Inflammatory macrophage (primary cell): Measurements from ENCODE around the gene EP400.
"Not testable (repeated sequence)": the region's sequence is repeated elsewhere in the genome, so short reads cannot be mapped to it uniquely, and the experiment has no call there.

ENCODE experiments used
- DNase-seq, 2 donors: peaks; one replicate each; pipeline ENCODE4 v3.0.0-alpha.2; 2020 to 2022

Gene EP400

DNA sequence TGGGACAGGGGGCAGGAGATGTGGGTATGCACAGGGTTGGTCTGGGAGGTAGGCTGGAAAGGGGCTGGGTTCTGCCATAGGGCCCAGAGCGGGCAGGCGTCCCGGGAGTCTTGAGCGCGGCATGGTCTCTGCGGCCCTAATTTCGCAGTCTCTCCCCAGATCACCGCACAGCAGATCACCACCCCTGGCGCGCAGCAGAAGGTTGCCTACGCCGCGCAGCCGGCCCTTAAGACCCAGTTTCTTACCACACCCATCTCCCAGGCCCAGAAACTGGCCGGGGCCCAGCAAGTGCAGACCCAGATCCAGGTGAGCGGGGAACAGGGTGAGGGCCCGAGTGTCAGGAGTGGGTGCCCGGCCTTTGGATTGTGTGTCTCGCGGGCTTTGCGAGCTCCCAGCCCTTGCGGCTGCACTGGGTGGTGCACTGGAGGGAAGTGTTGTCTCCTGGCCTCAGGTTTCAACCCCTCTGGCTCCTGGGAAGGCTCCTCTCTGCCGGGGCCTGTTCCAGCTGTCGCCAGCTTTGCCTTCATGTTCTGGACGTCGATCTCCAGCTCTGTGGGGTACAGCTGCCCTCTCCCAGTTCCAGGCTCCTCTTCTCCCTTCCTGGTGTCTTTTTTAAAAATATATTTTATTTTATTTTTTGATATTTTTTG lies 119.7 kb downstream of the EP400 start:
- no peak for DNase-seq

DNA sequence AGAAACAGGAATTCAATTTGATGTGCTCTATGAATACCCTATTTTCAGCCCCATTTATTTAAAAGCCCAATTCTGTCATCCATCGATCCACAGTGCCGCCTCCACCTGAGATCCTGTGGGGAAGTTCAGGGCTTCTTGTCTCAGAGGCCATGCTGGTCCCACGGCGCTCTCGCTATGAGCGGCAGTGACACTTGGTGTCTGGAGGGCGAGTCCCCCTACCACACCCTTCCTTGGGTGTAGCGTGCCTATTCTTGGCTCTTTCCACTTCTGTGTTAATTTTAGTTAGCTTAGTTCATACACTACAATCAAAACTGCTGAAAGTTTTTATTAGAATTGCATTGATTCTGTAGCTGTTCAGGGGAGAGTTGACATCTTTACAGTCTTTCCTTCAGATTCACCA lies 120.6 kb downstream of the EP400 start:
- no peak for DNase-seq

DNA sequence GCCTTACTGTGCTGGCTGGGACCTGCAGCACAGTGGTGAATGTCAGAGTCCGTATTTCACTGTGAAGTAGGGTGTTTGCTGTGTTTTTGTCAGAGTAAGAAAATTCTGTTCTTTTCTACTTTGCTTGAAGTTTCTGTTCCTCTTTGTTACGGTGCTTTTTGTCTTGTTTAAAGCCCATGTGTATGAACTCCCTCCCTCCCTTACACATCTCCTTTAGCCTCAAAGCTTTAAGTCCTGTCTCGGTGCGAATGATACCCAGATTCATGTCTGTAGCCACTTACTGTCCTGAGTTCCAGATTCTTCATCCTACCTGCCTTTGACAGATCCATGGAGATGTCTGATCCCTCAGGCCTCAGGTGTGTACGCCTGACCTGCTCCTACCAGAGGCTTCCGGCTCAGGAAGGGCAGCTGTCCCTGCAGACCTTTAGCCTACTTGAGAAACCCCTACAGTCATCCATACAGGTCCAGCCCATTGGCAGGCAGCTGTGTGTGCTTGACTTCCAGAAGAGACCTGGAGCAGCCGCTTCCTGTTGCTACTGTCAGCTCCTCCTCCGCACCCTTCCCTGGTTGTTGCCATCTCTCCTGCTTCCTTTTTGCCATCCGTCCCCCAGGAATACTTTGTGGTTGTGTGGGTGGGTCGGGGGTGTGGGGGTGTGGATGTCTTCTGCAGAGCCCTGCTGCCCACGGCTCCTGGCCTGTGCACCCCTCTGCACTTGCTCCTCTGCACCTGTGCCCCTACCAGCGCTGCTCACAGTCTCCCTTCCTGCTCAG lies 121.5 kb downstream of the EP400 start:
- DNase-seq: no peak

DNA sequence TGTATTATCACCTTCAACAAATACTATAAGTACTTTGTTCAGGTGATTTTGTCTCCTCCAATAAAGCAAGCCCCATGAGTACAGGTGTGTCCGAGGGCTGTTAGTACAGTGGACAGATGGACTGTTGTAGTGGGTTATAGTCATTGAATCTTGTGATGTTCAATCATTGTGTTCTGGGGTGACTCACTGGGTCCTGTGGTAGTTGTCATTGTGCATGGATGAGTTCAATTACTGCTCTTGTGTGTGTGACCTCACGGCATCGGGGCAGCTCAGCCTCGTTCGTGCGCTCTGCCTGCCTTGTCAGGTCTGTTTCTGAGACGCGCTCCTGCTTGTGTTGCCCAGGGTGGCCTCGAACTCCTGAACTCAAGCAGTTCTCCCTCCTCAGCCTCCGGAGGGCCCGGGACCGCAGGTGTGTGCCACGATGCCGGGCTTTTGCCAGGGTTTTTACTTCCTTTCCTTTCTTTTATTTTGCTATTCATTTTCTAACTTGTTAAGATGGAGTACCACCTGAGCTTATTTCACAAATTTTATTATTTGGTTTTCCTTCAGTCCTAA lies 122.2 kb downstream of the EP400 start:
- DNase-seq: peak in 1 of 2 donors; percentile 4

- no peak for DNase-seq
These were observed 124.5 kb downstream of the EP400 start for GRCh38 chr12:132074216-132074615.

GRCh38 chr12:132075026-132075713 lies 125.4 kb downstream of the EP400 start:
- no peak for DNase-seq

DNA sequence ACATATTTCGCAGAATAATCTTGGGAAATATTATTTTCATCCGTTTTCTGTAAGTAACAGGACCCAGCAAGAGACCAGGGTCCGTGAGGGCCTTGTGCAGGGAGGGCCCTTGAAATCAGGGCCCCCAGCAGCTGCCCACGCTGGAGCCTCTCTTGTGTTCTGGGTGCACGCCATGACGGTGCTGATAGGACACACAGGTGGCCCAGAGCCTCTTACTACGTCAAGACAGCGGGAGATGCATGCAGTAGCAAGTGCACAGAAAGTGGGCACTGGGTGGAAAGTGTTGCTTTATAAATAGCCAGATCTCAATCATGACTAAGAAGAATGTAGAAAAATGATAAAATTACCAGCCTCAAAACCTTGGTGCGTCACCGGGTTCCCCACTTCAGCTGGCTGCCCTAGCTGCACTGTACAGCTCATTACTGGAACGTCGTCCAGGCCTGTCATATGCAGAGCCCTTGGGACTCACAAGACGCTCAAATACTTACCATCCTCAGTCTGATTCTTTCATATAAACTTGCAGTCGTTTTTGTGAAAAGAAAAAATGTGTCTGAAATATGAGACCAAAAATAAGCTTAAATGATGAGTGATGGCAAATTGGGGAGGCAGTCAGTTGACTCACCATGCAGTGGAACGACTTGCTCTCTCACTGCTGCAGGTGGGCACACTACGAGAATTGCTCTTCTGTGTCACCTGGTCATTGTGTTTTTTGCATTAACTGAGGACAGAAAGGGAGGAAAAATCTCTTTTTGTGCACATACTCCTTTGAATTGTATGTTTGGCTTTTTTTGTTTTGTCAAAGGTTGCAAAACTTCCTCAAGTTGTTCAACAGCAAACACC lies 126.2 kb downstream of the EP400 start:
- no peak for DNase-seq

- no peak for DNase-seq
These were observed 127.0 kb downstream of the EP400 start for GRCh38 chr12:132076711-132077110.

DNA sequence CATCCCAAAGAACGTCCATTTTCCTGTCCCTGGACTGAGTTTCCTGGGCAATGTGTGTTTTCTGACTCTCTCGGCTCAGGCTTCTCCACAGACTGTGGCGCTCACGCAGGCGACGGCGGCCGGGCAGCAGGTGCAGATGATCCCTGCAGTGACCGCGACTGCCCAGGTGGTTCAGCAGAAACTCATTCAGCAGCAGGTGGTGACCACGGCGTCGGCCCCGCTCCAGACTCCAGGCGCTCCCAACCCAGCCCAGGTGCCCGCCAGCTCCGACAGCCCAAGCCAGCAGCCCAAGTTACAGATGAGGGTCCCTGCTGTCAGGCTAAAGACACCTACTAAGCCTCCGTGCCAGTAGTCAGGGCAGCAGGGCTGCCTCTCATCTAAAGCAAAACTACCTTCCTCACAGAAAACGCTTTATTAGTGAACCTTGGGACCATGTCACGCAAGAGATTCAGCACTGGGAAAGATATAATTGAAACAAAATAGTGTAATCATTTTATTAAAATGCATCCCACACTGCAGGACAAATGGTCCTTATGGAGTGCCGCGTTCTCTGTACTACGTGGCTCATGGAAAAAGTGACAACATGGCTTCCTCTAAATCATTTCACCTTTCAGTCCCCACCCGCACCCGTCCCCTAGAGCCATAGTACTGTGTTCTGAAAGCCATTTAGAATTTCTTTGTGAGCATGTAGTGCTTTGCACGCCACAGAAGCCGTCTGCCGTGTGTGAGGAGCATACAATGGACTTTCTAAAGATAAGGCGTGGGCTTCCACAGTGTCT lies 127.8 kb downstream of the EP400 start:
- DNase-seq: no peak

GRCh38 chr12:132078190-132078589 lies 128.4 kb downstream of the EP400 start:
- no peak for DNase-seq

- no peak for DNase-seq
These were observed 129.5 kb downstream of the EP400 start for GRCh38 chr12:132079200-132079599.

DNA sequence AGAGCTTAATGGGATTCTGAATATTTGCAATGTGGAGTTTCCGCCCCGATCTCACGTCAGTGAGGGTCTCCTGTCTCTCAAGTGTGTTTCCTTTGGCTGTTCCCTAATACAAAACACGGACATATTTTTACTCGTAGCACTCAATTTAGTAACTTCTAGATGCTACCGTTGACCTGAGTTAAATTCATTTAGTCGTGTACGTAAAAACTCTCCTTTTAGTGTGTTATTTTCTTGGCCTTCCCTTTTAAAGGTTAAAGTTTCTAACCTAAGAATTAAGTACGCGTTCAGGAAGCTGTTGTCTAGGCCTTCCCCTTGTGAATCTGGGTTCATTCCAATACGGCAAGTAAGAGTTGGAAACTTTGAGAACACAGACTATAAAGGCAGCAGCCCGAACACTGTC lies 130.0 kb downstream of the EP400 start:
- DNase-seq: no peak

- DNase-seq: not testable (repeated sequence)
These were observed 130.8 kb downstream of the EP400 start for GRCh38 chr12:132080515-132080914.

DNA sequence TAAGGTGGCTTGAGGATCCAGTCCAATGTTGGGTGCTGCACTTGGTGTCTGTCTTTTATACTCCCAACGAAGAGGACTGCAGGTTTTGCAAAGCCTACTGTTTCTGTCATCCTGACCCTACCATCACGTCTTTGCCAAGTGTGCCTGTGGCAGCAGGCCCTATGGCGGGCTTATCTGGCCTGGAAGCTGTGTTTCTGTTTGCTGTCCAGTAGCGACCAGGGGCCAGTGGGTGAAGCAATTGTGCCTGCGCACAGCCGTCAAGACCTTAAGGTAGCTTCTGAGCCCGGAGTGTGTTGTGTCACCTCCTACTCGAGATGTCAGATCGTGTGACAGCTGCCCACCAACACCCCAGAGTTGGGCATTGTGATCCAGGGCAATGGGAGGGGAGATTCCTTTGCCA lies 131.7 kb downstream of the EP400 start:
- DNase-seq: no peak

DNA sequence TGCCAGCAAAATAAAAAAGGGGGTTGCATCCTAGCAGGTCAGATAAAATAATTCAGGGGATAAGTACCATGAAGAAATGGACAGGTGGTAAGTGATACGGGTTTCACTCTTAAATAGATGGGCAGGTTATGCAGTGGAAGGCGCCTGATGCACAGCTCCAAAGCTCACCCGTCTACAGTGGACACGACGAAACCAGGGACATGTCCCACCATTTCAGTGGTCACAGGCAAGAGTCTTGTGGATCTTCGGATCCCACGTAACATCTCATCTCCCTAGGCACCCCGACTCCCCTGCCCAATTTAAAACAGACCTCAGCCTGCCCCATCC lies 133.8 kb downstream of the EP400 start:
- DNase-seq: no peak

- peak; percentile 92 to 94 for DNase-seq
These were observed 134.3 kb downstream of the EP400 start for GRCh38 chr12:132083941-132084620.

DNA sequence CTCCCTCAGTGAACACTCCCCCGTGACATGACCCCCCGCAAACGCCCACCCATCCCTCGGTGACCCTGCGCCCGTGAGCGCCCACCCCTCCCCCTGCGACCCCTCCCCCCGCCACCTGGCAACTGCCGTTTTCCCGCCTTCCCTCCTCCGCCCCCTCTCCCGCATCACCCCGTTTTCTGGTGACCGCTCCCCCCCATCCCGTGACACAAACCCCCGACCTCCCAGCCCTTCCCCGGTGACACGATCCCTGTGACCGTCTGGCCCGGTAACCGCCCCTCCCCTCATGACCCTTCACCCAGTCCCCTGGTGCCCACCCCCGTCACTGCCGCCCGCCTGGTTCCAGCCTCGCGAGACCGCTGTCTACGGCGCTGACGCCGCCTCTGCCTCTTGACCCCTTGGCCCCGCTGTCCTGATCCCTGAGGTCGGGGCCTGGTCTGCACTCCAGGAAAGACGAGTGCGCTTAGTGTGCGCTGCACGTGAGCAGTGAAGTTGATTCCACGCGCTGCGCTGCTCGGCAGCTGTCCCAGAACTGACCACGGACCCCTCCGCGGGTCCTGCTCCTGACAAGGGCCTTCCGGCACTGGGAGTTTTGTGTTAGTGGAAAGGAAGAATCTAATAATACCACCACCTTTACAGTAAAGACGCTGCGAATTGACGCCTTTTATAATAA lies 135.0 kb downstream of the EP400 start:
- DNase-seq: peak; percentile 59 to 71

- no peak for DNase-seq
These were observed 135.5 kb downstream of the EP400 start for GRCh38 chr12:132085291-132085635.

GRCh38 chr12:132089407-132089910 lies 139.7 kb downstream of the EP400 start:
- peak; percentile 24 to 27 for DNase-seq

- no peak for DNase-seq
These were observed 144.6 kb downstream of the EP400 start for GRCh38 chr12:132094269-132094891.
